AG04449 (cell line): ENCODE measurements around the gene SPON1.

Experiments
- CTCF ChIA-PET: fragments of 350-600 bp; formaldehyde crosslinking; extraction: SDS; loops from one replicate; lab custom pipeline; 2021; ENCODE audit warnings: antibody characterized with exemption; lab: Yijun Ruan, JAX
- POLR2A ChIA-PET: fragments of 400-600, 350-600 bp; formaldehyde crosslinking; extraction: SDS; loops from one replicate; lab custom pipeline; 2020; ENCODE audit warnings: antibody characterized with exemption, inconsistent platforms; lab: Yijun Ruan, JAX
- DNase-seq: peaks from one replicate; pipeline ENCODE4 v3.0.0-alpha.2; 2010; ENCODE audit warnings: low read depth, low spot score
- H3K4me3 ChIP-seq: 2 replicates; pipeline ENCODE4 v1.5.1; 2011; ENCODE audit warnings: low read depth, mild to moderate bottlenecking, control low read depth, low read length
- TF ChIP-seq, protein P1 (sequence below): IDR thresholded peaks from one replicate; pipeline ENCODE4 v1.5.1; 2011; ENCODE audit warnings: mild to moderate bottlenecking, moderate library complexity, low read length, control low read depth, inconsistent platforms; ENCODE audit not compliant: insufficient read depth; ENCODE audit errors: missing control alignments

The SPON1 gene

DNA sequence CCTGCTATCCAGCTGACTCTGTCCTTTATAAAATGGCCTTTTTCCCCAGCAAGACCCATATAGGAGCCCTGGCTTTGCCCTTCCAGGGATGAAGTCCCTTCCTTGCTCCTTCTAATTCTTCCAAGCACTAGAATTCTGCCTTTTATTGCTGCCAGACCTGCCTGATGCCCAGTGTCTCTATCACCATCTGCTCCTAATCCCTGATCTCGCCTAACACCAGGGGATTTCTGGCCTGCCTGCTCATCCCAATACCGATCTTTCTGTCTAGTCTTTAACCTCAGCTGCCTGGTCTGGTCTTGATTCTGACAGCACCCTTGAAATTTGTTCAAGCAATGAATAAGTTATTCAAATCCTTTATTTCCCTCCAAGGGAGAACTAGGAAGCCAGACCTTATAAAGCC is 150.2 kb downstream of the SPON1 start:
- ChIA-PET CTCF (no interaction called here), POLR2A (no interaction called here)
- TF ChIP-seq, protein P1, sequence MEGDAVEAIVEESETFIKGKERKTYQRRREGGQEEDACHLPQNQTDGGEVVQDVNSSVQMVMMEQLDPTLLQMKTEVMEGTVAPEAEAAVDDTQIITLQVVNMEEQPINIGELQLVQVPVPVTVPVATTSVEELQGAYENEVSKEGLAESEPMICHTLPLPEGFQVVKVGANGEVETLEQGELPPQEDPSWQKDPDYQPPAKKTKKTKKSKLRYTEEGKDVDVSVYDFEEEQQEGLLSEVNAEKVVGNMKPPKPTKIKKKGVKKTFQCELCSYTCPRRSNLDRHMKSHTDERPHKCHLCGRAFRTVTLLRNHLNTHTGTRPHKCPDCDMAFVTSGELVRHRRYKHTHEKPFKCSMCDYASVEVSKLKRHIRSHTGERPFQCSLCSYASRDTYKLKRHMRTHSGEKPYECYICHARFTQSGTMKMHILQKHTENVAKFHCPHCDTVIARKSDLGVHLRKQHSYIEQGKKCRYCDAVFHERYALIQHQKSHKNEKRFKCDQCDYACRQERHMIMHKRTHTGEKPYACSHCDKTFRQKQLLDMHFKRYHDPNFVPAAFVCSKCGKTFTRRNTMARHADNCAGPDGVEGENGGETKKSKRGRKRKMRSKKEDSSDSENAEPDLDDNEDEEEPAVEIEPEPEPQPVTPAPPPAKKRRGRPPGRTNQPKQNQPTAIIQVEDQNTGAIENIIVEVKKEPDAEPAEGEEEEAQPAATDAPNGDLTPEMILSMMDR, result no peak

DNA sequence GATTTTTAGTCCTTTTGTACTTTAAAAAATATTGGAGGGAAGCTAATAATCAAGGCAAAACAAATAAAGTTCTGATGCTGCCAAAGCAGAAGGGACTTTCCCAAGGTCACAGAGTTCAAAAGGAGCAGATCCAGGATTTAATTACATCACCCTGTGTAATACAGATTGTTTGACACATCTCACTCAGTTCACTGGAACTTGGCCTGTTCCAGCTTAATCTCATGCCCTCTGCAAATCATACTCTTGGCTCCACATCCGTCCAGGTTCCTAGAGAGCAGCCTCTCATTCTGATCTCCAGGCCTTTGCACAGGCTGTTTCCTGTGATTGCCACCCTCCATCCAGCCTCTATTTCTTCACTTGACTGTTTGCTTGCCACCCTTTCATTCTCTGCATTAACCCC is 151.7 kb downstream of the SPON1 start:
- no peak overlapping the region for H3K4me3 ChIP-seq
- TF ChIP-seq, protein P1, result no peak
- ChIA-PET CTCF (no interaction called here), POLR2A (no interaction called here)
- no peak for DNase-seq

More for the DNA sequence above, 150.2 kb downstream of the SPON1 start:
- DNase-seq, result no peak
- H3K4me3 ChIP-seq, result no peak overlapping the region

DNA sequence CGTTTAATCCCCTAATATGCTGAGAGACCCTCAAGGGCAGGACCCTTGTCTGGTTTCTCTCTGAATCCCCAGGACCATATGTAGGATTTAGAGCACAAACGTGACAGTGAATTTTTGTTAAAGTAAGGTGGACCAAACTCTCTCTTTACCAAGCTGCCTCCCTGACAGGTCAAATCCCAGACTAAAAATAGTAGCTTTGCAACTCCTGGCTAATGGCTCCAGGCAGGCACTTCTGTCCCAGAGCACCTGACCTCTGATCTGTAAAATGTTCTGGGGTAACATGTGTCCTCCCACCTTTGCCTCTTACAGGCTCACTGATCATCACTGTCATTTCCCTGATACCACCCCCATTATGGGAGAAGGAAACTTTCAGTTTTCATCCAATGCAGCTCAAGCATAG is 152.3 kb downstream of the SPON1 start:
- ChIA-PET POLR2A (no interaction called here), CTCF (no interaction called here)
- H3K4me3 ChIP-seq, result no peak overlapping the region
- TF ChIP-seq, protein P1, result no peak
- DNase-seq, result no peak

DNA sequence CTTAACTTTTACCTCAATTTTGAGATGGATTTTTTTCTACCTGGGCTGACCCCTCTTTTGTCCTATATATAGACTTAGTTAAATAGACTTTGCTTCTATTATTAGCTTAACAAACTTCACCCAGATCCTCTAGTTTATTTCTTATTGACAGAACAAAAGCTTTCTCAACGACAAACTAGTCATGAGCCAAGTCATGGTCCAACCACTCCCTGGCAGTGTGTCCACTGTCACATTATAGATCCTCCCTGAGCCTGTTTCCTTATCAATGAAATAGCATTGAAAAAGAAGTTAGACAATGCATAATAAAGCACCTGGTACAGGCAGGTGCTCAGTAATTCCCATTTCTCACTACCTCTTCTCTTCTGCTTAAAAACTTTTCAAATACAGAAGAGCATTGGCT is 155.1 kb downstream of the SPON1 start:
- ChIA-PET POLR2A (no interaction called here), CTCF (interaction anchor here (1.0 kb wide), 1 partner anchor 161 kb away, joined by 3 read pairs; no protein-coding TSS in a partner anchor)
- no peak for DNase-seq
- H3K4me3 ChIP-seq, result no peak overlapping the region
- TF ChIP-seq, protein P1, result no peak

- ChIA-PET POLR2A (no interaction called here), CTCF (interaction anchor here (1.0 kb wide), 1 partner anchor 162 kb away, joined by 3 read pairs; no protein-coding TSS in a partner anchor)
- TF ChIP-seq, protein P1, result no peak
- no peak for DNase-seq
- no peak overlapping the region for H3K4me3 ChIP-seq
Measured at GRCh38 chr11:14118072-14118471, 155.5 kb downstream of the SPON1 start.

DNA sequence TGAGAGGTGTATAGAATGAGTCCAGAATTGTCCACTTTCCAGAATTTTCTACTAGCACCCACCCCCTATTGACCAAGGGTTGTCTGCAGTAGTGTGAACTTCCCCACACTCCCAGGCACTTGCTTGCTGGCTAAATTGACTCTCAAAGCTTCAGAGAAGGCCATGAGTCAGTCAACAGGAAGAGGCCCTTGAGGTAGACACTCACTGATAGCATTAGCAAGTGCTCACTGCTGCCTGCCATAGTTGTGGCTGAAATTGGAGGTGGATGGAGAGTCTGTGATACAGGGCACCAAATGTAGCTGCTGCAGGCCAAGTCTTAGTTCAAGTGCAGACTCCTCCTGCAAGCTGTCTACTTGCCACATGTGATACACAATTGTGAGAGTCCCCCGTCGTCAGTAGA is 156.8 kb downstream of the SPON1 start:
- ChIA-PET CTCF (no interaction called here), POLR2A (no interaction called here)
- DNase-seq, result no peak
- H3K4me3 ChIP-seq, result no peak overlapping the region
- TF ChIP-seq, protein P1, result no peak
